Ammon's horn (tissue), 1 donor: Measurements from ENCODE around the gene KCNH1.

ENCODE experiments used
- DNase-seq: peaks from one replicate; pipeline ENCODE4 v3.0.0-alpha.2; 2016; ENCODE audit warnings: low spot score

KCNH1 gene

GRCh38 chr1:210920716-210921694 lies 212.9 kb downstream of the KCNH1 start:
- no peak for DNase-seq

GRCh38 chr1:210920258-210920657 lies 213.7 kb downstream of the KCNH1 start:
- DNase-seq, result no peak

GRCh38 chr1:210918893-210919292 lies 215.1 kb downstream of the KCNH1 start:
- no peak for DNase-seq

- no peak for DNase-seq
These were observed 216.3 kb downstream of the KCNH1 start for GRCh38 chr1:210917560-210918169.

GRCh38 chr1:210916548-210916947 lies 217.4 kb downstream of the KCNH1 start:
- DNase-seq, result no peak

GRCh38 chr1:210915890-210916507 lies 217.9 kb downstream of the KCNH1 start:
- DNase-seq, result no peak

- no peak for DNase-seq
These were observed 221.2 kb downstream of the KCNH1 start for GRCh38 chr1:210912752-210913151.

- no peak for DNase-seq
These were observed 223.8 kb downstream of the KCNH1 start for GRCh38 chr1:210910020-210910575.

- no peak for DNase-seq
These were observed 225.2 kb downstream of the KCNH1 start for GRCh38 chr1:210908791-210909190.

- DNase-seq, result no peak
These were observed 225.7 kb downstream of the KCNH1 start for GRCh38 chr1:210908257-210908656.

- DNase-seq, result no peak
These were observed 226.6 kb downstream of the KCNH1 start for GRCh38 chr1:210907251-210907805.

- no peak for DNase-seq
These were observed 227.9 kb downstream of the KCNH1 start for GRCh38 chr1:210905944-210906453.

- DNase-seq, result no peak
These were observed 228.5 kb downstream of the KCNH1 start for GRCh38 chr1:210905365-210905904.

- no peak for DNase-seq
These were observed 231.8 kb downstream of the KCNH1 start for GRCh38 chr1:210901981-210902770.

- DNase-seq, result no peak
These were observed 233.1 kb downstream of the KCNH1 start for GRCh38 chr1:210900820-210901219.

- no peak for DNase-seq
These were observed 233.9 kb downstream of the KCNH1 start for GRCh38 chr1:210900079-210900478.

- no peak for DNase-seq
These were observed 234.3 kb downstream of the KCNH1 start for GRCh38 chr1:210899676-210900075.

- DNase-seq, result no peak
These were observed 235.5 kb downstream of the KCNH1 start for GRCh38 chr1:210898473-210898872.

GRCh38 chr1:210883821-210884220 lies 250.1 kb downstream of the KCNH1 start:
- DNase-seq, result no peak

- no peak for DNase-seq
These were observed 251.3 kb downstream of the KCNH1 start for GRCh38 chr1:210882414-210883221.
